LoVo (cell line): ENCODE measurements around the gene SHISA4.
A peak's percentile ranks its signal among the peaks of the same experiment; 100 is the strongest.
"Not testable (repeated sequence)": the region's sequence is repeated elsewhere in the genome, so short reads cannot be mapped to it uniquely, and the experiment has no call there.

ENCODE experiments used
- DNase-seq: peaks from one replicate; pipeline ENCODE4 v3.0.0-alpha.2; 2016; ENCODE audit warnings: low spot score

The SHISA4 gene

DNA sequence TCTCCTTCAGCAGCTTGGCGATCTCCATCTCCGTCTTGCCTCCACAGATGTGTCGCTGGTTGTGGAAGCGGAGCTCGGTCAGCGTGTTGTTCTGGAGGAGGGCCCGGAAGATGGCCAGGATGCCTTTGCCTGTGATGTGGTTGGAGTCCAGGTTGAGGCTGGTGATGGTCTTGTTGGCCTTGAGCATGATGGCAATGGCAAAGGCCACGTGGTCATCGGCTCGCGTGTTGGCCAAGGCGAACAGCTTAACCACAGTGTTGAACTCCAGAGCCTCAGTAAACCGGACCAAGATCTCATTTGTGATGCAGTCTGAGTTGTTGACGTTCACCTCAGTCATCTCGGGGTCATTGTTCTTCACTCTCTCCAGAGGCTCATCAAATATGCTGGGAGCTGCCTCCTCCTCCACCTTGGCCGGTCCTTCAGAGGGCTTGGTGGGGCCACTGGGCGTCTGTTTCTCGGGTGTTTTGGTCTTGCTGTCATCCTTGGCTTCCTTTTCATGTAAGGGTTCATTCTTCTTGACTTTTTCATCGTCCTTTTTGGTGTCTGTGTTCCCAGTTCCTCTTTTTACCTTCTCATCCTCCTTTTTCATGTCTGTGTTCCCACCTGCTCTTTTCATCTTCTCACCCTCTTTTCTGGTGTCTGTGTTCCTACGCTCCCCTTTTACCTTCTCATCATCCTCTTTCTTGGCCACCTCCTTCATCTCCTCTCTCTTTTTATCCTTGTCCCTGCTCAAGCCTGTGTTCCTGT, 11.2 kb downstream of the SHISA4 start:
- DNase-seq, result no peak

DNA sequence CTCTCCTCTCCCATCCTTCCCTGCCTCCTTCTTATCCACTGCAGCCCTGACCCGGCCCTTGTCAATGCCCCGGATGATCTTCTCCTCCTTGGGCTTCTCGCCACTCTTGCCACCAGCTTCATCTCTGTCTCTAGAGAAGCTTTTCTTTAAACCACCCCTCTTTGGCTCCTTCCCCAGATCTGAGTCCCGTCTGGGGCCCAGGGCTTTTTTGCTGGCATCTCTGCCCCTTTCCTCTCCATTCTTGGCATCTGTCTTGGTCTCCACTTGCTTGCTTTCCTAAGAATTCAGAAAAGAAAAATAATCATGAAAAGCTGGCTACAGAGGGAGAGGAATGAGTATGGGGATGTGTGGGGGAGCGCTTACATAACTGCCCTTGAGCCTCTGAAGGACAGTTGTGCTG, 11.8 kb downstream of the SHISA4 start:
- DNase-seq, result no peak

DNA sequence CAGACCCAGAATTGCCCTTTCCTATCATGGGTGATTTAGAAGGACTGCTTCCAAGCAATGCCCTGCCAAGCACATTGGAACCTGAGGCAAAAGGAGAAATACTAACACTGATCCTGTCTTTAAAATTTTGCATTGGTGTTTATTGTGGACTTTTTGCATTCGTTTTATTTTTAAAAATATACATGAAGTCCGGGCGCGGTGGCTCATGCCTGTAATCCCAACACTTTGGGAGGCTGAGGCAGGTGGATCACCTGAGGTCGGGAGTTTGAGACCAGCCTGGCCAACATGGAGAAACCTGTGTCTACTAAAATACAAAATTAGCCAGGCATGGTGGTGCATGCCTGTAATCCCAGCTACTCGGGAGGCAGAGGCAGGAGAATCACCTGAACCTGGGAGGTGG, 12.3 kb downstream of the SHISA4 start:
- DNase-seq, result not testable (repeated sequence)

DNA sequence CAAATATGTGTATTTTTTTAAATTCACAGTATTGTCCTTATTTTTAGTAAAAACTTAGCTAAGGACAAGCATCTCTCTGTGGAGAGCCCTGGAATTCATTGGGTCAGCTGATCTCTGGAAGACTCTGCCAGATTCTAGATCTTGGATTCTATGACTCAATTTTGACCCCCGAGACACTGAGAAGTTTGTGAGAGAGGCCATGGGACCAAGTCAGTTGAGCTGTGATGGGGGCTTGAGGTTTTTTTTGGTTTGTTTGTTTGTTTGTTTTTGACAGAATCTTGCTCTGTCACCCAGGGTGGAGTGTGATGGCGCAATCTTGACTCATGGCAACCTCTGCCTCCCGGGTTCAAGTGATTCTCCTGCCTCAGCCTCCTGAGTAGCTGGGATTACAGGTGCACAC, 13.5 kb downstream of the SHISA4 start:
- DNase-seq, result no peak

DNA sequence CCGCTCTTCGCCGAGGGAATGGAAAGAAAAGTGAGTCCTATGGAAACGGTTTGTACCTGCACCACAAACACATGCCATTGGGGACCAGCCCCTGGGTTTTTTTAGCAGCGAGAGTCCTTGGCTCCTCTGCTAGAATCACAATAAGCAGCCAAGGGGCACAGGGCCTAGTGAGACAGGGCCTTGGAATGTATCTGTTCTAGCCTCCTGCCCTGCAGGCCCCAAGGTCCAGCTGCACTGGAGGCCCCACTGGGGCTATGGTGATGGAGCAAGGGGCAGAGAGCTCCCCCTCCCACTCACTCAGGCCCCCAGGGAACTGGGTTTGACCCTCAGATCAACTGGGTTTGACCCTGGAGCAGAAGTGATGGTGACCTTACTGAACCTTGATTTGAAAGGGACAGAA, 14.4 kb downstream of the SHISA4 start:
- DNase-seq, result no peak

DNA sequence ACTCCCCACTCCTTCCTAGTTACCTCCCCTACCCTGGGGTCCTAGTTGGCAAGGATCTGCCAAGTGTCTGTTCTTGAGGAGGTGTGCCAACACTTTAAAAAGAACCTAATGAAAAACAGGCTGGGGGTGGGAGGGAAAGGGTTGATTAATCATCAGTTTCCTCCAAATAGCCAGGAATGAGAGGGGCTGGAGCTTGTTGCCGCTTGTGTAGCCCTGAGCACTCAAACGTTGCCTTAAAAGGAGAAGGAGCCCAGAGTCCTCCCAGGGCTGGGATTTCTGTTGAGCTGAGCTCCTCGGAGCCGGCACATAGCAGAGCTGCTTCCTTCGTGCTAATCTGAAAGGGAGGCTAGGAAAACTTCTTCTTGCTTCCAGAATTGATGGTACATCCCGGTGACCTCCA, 15.9 kb downstream of the SHISA4 start:
- no peak for DNase-seq

DNA sequence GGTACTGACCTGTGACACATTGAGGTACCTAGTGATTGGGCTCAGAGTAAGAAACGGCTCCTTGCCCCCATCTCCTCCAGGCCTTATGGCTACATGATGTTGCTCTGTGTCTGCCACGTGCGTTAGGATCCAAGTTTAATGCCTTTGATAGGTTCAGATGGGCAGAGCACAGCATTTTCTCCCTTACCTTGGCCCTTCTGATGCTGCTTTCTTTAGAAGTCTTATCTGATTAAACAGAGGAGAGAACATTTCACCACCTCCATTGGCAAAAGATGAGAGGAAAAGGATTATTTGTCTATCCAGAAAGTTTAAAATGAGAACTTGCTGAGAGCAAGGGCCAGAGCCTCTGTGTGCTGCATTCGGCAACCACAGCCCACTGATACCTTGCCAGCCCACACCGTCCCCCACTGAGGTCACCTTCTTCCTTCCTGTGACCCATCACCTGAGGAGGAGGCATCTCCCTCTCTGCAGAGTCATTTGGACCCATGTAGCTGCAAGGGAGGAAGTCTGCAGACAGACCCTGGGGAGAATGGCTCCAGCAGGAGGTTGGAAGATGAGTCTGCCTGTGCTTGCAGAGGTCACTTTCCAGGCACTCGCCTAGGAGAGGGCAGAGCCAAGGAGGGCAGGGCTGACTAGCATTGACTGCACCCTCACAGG, 16.7 kb downstream of the SHISA4 start:
- DNase-seq, result no peak

DNA sequence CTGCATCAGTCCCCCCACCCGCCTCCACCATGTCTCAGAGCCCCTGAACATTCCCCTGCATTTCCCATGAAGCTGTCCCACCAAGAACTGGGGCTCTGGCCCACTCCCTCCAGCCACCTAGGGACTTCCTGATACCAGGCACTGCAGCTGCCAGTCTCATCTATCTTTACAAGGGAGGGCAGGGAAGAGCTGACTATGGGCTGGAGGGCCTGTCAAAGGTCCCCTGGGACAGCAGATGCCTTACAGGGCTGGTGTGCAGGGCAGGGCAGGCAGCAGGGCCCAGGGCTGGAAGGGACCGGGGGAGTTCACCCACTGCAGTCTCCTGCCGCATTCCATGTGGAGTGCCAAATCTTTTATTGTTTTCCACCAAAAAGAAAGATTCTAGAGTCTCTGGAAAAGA, 17.6 kb downstream of the SHISA4 start:
- DNase-seq, result no peak

DNA sequence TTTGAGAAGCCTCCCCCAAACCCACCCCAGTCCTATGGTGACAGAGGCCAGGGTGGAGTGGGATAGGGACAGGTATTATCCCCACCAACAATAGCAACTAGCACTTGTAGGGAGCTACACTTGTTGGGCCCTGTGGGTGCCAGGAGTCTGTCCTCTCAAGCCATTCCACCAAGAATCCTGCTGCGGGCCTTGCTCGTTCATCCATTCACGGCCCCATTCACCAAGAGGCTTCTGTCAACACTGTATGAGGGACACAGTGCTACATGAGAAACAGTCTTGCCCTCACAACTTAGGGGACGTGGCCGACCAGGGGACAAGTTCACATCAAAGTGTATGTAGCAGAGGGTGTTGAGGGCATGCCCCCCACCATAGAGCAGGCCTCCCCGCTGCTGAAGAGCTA, 18.9 kb downstream of the SHISA4 start:
- DNase-seq, result no peak

DNA sequence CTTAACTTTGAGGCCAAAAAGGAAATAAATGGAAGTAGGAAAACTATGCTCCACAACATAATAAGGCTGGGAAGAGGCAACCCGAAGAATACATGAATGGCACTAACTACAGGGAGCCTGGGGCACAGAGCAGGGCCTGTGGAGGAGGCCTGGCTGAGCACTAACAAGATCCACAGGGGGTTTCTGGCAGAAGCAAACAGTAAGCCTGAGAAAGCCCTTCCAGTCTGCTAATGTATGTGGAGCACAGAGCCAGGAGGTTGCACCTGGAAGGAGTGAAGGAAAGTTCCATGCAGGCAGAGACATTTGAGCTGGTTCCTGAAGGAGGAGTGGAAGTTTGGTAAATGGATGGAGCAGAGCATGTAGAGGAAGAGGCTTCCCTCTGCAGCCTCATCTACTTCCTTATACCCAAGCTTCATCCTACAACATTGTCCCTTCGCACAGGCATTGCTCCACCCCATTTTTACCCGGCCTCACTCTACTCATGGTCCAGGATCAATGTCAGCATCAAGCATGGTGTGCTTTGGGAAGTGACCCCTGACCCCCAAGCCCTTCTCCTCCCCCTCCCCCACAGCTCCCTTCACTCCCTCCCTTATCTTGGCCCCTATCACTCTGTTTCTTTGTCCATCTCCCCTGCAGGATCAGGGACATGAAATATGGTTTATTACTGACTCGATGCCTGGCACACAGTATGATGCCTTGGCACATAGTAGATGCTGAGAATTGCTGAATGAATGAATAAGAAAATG, 23.3 kb downstream of the SHISA4 start:
- DNase-seq, result no peak

DNA sequence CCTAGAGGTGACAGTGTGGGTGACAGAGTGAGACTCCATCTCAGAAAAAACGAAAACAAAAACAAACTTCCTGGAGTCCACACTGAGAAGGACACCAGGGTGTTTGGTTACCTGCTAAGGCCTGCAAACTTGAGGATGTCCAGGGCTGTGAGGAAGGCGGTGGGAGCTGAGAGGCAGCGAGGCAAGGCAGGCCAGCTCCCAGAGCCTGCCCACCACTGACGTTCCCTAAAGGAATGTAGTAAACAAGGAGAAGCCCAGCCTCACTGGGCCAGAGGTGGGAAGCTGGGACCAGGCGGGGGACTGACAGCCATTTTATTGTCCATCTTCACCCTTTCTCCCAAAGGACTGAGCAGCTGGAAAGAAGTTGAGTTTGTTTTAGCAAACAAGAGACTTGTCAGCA, 24.1 kb downstream of the SHISA4 start:
- no peak for DNase-seq

DNA sequence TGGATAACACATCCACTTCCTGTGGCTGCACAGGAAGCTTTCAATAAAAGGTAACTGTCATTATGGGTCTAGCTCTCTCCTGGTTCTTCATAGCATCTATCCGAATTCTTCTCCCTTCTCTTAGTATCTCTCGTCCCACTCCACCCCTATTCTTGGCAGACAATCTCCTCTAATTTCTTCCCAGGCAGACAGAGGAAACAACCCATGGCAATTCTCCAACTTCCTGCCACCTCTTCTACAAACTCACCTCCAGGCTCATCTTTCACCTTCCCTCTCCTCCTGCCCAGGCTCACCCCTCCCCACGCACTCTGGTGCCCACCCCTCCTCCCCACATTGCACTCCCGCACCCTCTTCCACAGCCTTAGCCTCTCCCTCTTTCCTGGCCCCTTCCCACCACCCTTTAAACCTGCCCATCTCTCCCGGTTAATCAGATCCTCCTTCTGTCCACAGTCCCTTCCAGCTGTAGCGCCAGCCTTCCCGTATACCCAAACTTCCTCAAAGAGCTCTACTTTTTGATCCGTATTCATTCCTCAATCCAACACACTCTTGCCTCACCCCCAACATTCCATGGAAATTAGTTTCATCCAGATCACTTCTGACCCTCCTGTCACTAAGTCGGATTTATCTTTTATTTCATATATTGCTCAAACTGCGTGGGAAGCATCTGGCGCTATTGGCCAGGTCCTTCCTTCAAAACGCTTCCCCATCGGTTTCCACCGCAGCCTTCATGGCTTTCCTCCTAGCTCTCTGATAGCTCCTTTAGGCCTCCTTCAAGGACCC, 25.9 kb downstream of the SHISA4 start:
- no peak for DNase-seq

DNA sequence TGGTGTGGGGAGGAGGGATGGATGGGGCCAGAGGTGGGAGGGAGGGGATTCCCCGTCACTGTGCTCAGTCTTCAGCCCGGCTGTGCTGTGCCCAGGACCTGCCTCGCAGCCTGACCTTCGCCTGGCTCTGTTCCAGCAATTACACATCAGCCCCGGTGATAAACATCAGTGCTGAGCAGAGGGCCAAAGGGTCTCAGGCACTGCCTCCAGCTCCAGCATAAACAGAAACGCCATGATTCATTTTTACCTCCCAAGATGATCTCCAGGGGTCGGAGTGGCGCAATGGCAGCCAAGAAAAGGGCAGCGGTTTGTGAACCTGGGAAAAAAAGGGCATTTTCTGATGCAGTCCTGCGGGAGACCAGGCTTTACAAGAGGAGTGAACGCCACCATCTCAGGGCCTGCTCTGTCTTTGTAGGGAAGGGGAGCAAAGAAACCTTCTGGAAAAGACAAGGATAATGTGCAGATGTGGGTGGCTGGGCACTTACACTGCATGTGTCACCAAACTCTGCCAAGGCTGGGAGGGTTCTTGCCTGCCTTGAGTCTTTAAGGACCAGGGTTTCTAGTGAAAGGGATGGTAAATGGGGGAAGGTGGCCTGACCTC, 28.1 kb downstream of the SHISA4 start:
- DNase-seq, result peak; percentile 37

DNA sequence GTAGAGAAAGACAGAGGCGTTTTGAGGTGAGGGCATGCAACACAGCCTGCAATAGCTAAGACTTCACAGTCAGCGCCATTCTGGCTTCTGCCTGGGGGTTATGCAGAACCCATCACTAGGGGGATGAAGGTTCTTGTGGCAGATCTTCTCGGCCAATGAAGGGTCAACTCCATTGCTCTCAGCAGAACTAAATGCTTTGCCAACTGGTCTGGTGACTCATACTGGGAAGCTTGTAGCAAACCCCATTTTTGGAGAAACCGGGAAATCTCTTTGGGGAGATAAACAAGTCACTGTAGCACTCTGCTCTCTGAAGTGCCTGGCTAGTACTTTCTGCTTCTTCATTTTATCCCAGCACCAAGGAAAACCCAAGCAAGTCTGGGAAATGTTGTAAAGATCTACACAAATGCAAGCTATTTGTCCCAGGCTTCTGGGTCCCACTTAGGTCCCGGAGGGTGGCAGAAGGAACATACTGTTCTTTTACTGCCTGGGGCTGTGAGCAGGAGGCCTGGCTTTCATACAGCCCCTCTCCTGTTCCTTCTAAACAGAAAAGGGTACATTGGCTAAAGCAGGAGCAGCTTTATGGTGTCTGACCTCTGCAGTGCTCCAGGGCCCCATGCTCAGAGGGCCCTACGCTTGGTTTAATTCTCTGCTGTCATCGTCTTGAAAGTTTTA, 28.8 kb downstream of the SHISA4 start:
- DNase-seq, result no peak

DNA sequence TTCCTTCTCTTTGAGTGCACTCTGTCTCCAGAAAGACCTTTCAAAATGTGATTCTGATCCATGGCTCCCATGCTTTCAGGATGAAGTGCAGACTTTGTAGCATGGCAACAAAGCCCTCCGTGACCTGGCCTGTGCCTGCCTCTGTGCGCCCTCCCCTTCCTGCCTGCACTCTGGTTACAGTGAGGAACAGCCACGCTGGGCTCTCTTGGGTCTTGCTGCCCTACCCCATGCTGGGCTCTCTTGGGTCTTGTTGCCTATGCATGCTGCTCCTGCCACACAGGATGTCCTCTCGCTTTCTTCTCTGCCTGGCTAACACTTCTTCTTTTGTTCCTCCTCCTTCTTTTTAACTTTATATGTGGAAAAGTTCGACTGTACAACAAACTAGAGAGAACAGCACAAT, 29.6 kb downstream of the SHISA4 start:
- no peak for DNase-seq

DNA sequence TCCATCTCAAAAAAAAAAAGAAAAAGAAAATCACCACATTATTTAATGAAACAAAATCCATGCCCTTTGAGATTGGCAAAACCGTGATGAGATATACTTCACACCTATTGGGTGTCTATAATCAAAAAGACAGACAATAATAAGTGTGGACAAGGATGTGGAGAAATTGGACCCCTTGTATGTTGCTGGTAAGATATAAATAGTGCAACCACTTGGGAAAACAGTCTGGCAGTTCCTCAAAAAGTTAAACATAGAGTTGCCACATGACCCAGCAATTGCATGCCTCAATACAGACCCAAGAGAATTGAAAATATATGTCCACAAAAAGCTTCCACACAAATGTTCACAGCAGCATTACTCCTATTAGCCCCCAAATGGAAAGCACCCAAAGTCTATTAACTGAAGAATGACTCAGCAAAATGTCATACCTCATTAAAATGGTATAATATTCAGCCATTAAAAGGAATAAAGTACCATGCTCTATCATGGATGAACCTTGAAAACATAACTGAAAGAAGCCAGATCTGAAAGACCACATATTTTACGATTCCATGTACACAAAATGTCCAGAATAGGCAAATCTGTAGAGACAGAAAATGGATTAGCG, 33.4 kb downstream of the SHISA4 start:
- DNase-seq, result no peak

DNA sequence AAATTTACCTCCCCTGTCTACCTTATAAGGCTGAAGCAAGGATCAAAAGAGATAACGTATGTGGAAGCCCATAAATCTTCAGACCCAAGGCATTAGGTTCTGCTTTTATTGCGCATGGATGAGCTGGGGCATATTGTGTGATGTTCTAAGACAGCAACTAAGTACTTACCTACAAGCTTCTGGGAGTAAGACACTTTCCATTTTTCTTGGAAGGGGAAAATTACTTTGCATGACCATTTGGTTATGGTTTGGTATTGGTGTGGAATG, 36.5 kb downstream of the SHISA4 start:
- no peak for DNase-seq

DNA sequence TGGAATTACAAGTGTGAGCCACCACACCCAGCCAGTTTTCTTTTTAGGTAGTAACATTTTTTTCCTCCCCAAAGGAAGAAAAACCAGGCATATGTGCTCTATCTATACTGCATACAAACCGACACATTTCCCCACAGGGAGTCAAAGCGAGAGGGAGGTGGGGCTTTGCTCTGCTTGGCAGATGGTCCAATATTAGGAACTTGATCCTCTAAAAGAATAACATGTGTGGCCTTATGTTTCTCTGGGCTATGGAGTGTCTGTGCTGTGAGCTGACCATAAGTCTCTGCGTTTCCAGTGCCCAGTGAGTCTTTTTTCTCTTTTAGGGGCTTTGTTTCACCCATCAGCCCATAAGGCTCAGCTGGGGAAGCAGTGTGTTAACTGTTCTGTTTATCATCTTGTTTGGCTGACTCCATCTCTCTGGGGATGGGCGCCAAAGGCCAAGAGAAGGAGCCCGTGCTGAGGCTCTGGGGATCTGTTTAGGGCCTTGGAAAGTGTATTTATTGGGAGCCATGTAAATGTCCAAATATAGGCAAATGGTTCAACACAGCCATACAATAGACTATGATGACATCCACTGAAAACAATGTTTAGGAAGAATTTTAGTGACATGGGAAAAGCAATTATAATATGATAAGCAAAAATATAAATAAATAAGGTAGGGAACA, 37.4 kb downstream of the SHISA4 start:
- DNase-seq, result no peak

DNA sequence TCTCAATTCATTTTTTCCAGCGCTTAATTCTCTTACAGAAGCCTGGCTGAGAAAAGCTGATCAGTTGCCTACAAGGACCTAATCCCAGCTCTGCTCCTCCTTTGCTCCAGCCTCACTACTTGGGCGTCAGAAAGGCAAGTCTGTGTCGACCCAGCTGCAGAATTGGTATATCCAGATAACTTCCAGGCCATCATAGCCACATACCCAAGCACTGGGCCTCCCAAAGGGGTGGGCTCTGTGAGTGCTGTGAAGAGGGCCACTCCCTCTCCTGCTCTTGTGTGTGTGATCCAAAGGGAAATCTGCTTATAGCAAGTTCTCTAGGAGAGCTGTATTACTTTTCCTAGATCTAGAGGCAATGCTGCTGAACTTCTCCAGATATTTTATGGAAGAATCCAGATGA, 39.6 kb downstream of the SHISA4 start:
- no peak for DNase-seq

DNA sequence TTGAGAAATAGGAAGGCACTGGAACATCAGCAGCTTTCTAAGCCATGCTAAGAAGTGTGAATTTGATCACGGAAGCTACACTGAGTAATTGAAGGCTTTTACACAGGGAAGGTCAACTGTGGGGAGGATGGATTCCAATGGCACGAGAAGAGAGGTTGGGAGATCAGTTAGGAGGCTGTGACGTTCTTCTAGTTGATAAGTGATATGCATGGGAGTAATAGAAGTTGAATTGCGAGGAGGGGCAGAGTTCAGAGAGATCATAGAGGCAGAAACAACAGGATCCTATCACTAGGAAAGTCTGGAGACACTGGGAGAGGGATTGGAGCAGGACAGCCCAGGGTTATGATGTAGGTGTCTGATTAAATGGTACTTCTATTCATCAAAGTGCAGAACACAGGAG, 41.4 kb downstream of the SHISA4 start:
- no peak for DNase-seq

DNA sequence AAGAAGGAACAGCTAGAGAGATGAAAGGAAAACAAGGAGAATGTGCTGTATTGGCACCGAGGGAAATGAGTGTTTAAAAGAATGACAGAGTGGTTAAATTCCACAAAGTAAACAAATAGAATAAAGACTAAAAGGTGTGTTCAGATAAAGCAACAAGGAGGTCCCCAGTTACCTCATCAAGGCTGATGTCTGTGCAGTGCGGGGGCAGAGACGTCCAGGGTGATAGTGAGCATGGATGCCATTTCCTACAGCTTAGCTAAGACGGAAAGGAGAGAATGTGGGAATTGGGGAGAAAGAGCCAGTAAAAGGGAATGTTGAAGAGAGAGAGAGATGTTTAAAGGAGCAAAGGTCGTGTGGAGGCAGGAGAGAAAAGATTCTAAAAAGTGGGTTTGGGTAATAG, 42.1 kb downstream of the SHISA4 start:
- no peak for DNase-seq
